Activated gamma-delta T cell (primary cell): ENCODE data around the gene SULT1B1.
"Not testable (repeated sequence)": the region's sequence is repeated elsewhere in the genome, so short reads cannot be mapped to it uniquely, and the experiment has no call there.

Experiments used
- DNase-seq: peaks from one replicate; lab custom pipeline; 2025; lab: John Stamatoyannopoulos, UW
- total RNA-seq, 2 donors: gene quantifications; one replicate each; lab custom pipeline; 2026; lab: John Stamatoyannopoulos, UW

The SULT1B1 gene
- total RNA-seq = 2.3 to 9.9 reads per million in 2 donors

- DNase-seq = no peak
Measured at GRCh38 chr4:69760455-69760854, at the start of gene SULT1B1. Gene SULT1B1 (minus strand): TSS chr4:69760620. CDS start chr4:69755217, 5,403 bp downstream.

DNA sequence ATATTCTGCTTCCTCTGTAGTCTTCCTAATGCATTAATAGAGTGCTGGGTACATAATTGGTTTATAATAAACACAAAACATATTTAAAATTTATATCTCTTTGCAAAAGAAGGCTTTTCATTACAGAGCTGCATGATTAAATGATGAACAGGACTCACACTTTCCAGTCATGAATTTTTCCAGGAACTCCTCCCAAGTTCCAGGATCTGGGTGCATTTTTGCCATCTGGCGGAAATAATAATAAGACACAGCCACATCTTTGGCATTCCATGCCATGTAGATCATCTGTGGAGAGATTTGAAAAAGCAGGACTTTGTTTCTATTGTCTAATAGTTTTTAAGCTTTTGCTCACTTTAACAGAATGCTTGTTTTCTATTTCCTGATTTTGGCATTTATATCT lies 40.2 kb upstream of the SULT1B1 start:
- no peak for DNase-seq

GRCh38 chr4:69799337-69799736 lies 38.9 kb upstream of the SULT1B1 start:
- no peak for DNase-seq

DNA sequence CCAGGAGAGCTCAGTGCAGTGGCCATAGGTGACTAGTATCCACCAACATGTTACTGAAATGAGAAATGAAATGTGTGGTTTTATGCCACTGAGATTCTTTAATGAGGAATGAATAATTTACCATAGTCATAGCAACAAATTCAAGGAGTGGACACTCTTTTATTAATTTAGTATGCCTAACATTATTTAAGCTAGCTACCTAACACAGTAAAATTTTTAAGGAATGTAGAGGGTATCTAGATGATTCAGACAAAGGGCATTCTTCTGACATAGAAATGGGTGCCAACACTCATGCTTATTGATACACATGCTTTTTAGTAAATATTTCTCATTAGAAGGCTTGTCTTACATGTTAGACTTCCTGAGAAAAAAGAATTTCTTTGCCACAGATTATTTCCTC lies 33.3 kb upstream of the SULT1B1 start:
- no peak for DNase-seq

- DNase-seq = no peak
Measured at GRCh38 chr4:69787879-69788278, 27.5 kb upstream of the SULT1B1 start.

DNA sequence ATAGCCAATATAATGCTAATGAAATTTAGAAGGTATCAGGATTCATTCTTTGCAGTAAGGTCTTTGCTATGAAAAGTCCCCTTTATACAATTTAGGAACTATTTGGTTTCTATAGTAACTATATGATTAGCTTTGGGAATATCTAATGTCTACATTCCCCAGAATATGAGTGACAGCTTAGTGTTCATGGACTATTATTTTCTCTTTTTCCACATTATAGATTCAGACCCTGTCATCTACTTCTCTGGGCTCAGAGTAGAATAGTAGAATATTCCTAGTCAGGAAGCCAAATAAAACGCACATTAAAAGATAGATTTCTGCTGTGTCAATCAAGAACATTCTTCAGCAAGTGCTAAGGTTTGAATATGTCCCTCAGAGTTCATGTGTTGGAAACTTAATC lies 26.1 kb upstream of the SULT1B1 start:
- no peak for DNase-seq

GRCh38 chr4:69785211-69785831 lies 24.9 kb upstream of the SULT1B1 start:
- DNase-seq = no peak

DNA sequence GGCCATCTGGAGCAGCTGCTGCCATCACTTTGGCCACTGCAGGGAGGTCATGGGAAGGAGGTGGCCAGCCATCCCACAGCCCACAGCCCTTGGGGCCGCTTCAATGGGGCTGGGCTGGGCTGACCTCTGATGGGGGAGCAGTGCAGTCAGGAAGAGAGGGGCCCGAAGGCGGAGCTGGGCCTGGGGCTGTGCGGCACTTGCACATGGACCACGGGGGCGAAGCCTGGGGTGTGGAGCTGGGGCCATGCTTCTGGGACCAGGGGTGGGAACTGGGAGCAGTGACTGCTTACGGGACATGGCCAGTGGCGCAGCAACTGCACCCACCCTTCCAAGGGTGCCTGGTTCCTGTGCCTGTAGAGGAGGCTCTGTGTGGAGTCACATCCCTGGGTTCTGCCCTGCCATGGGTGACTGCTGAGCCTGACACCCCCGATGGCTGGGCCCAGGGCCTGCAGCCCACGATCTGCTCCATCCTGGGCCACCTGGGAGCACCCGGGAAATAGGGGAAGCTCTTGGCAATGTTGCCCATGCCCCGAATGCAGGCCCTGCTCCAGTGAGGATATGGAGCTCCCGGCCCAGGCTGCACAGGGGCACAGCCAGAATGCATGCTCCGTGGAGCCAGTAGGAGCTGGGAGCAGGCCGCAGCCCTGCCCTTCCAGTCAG lies 22.4 kb upstream of the SULT1B1 start:
- DNase-seq = peak; percentile 11

DNA sequence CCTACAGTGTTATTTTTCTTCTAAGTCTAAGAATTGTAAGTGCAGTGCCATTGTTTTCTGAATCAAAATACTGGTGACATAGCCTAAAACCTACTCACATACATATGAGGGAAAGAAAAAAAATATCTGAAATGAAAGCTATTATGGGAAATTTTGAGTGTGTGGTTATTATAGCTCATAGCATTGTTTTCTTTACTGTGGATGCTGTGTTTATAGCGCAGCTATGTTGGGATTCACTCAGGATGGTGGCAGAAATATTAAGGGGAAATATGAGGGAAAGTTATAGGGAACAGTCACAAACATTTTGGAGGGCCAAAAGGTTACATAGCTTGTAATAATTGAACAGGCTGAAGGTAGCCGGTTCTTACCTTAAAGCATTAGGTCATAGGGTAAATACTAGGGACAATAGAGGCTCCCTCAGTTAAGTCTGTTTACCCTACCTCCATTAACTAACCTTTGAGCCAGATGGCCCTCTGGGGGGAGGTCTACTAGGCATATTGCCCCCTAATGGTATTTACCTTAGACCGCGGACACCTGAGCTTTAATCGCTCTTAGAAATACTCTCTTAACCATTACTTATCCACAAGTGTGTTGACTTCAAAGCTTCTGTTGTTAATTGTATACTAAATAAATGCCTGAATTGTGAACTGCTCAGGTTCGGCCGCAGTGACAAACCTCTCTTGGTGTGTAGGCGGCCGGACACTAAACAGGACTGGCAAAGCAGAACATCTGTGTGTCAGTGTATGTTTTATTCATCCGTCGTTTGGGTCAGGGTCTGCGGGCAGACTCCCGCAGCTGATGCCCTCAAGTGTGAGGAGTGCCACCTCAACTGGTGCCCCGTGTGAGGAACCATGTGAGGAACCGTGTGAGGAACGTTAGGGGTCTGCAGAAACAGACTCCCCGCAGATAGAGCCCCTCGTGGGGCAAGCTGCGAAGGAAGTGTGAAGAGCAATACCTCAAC lies 21.3 kb upstream of the SULT1B1 start:
- DNase-seq = no peak

DNA sequence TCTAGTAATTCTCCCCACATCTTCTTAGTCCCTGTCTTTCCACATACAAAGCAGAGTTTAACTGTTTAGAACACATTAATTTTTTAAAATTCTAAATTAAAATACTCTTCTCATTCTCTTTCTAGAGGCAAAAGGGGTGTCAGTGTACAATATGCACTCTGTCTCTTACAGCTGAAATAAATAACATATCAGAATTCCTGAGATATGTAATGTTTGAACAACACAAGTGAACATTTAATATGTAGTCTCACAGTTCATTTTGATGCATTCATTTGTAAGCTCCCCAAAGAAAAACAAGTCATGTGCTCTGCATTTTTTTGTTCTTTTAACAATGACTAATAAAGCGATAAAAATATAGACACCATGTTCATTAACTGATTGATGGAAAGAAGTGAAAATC lies 19.7 kb upstream of the SULT1B1 start:
- DNase-seq = no peak

DNA sequence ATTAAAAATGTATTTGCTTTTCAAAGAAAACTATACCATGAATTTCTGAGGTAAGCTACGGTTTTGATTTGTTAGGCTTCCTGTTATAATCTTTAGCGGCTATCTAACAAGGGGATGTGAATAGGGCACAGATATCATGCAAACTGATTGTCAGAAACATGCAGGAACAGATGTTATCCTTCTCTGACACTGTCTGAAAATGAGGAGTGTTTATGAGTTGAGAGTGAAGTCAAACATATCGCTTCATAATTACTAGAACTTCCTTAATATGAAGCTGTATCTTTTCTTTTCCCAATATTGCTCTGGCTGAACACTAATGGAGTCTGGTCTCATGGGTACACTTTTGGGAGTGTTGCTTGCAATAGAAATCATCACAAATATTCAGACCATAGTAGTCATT lies 16.3 kb upstream of the SULT1B1 start:
- no peak for DNase-seq

DNA sequence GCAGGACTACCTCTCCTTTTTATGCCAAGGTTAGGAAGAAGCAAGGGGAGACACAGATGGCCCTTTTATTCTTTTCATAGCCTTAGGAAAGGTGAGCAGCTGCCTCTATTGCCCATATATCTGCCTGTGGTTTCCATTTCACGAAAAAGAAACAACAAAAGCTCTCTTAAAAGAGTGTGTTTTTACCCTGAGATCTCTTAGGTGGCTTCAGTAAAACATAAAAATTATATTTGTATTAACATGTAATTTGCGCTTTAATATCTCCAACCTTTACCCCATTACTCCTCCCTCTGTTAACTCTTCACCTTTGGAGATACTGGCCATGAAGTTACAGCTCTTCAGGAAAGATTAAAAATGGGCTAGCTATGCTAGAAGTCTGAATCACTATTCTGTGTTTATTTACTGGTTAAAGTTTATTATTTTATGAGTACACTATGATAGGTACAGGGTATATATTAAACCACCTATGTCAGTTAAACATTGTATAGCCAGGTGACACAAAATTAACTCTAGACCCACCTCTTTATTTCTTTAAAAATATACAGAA lies 15.0 kb upstream of the SULT1B1 start:
- no peak for DNase-seq

DNA sequence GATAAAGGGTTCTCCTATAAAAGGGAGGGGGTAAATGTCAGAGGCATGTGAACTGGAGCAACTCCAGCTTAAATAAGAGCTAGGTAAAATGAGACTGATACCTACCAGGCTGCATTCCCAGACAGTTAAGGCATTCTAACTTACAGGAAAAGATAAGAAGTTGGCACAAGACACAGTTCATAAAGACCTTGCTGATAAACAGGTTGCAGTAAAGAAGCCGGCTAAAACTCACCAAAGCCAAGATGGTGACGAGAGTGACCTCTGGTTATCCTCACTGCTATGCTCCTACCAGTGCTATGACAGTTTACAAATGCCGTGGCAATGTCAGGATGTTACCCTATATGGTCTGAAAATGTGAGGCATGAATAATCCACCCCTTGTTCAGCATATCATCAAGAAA lies 13.1 kb upstream of the SULT1B1 start:
- no peak for DNase-seq

GRCh38 chr4:69768554-69768953 lies 8.1 kb upstream of the SULT1B1 start:
- not testable (repeated sequence) for DNase-seq

- no peak for DNase-seq
Measured at GRCh38 chr4:69765751-69766150, 5.3 kb upstream of the SULT1B1 start.

- DNase-seq = no peak
Measured at GRCh38 chr4:69764311-69764710, 3.9 kb upstream of the SULT1B1 start.

DNA sequence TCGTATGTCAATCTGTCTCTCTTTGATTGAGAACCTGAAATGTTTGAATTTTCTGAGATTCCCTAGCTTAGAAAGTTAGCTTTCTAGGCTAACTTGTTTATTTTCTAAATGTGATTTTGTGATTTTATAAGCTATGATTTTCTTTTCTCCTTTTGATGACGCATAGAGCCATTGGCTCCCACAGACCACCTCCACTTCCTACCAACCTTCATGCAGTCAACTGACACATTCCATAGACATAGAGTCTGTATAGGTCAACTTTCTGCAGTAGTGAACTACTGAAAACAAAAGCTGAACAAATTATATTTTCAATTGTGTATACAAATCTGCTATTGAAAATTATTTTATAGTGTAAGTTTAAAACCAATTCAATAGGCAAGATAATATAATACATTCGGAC lies 2.8 kb upstream of the SULT1B1 start:
- no peak for DNase-seq

DNA sequence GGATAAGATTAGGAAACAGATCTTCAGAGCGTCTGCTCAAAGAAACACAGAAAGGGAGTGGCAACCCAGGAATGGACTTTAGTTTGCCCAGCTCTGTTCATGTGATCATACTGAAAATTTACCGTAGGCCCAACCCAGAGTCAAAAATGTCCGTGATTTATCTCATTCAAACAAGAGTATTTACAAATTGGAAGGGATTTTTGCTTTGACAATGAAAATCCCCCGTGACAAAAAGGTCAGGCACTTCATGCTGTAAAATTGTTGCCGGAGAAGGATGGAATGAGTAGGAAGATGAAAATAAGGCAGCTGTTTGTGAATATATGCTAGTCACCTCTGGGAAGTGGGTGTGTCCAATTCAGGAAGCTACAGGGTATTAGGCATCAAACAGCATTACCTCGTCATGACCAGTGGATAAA lies 1.2 kb downstream of the SULT1B1 start:
- DNase-seq = no peak

- DNase-seq = no peak
Measured at GRCh38 chr4:69757464-69757863, 3.0 kb downstream of the SULT1B1 start.

GRCh38 chr4:69754926-69755580 lies 5.4 kb downstream of the SULT1B1 start:
- DNase-seq = no peak

DNA sequence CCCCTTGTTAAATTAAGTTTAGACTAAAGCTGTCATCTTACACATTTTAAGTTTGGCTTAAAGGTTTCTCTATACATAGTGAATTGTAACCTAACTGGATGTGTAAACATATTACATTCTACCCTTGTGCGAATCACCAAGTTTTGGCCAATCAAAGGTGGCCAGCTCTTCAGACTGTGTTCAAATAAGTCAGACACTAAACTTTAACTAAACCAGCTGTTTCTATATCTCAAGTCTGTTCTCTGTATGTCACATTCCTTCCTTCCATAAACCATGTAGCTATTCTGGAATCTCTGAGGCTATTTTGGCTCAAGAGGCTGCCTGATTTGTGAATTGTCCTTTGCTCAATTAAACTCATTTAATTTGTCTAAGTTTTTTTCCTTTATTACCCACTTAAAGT lies 6.7 kb downstream of the SULT1B1 start:
- no peak for DNase-seq

DNA sequence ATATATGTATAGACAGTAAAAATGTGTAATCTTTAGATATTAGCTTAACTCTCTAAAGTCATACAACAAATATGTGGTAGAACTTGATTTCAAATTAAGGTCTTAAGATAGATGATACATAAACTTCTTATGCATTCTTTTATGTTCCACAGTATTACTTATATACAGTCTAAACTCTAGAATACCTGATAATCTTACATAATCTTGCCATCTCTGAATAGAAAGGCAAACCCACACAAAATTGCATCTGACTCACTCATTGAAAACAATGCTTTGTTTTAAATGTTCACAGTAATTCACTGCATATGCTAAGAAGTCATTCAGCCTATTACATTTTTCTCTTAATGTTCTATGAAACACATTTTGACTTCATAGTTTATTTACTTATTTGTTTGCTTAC lies 10.1 kb downstream of the SULT1B1 start:
- no peak for DNase-seq
